ENCODE data around the gene AGBL4.

DNA sequence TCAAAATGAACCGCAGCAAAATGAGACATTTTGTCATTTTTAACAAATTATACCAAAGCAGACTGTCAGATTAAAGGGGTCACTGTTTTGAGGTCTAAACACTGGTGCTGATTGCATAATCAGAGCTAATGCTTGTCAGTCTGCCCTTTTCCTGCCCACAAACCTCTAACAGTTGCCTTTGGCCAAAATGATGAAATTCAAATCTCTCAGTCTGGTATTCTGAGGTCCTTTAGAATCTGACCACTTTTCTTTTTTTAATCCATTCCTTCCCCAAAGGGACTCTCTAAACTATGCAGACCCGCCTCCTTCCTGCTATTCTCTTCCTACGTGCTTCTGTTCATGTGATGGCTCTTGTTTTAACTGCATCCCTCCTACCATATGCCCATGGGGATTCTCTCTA is 1406.5 kb downstream of the AGBL4 start:
- TF ChIP-seq POLR2A (IDR thresholded peaks at IDR 0.05) (no peak), EP300 (IDR thresholded peaks at IDR 0.05) (peak in 1 of 2 donors; percentile 30)
- TF ChIP-seq, protein P1, sequence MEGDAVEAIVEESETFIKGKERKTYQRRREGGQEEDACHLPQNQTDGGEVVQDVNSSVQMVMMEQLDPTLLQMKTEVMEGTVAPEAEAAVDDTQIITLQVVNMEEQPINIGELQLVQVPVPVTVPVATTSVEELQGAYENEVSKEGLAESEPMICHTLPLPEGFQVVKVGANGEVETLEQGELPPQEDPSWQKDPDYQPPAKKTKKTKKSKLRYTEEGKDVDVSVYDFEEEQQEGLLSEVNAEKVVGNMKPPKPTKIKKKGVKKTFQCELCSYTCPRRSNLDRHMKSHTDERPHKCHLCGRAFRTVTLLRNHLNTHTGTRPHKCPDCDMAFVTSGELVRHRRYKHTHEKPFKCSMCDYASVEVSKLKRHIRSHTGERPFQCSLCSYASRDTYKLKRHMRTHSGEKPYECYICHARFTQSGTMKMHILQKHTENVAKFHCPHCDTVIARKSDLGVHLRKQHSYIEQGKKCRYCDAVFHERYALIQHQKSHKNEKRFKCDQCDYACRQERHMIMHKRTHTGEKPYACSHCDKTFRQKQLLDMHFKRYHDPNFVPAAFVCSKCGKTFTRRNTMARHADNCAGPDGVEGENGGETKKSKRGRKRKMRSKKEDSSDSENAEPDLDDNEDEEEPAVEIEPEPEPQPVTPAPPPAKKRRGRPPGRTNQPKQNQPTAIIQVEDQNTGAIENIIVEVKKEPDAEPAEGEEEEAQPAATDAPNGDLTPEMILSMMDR (IDR thresholded peaks at IDR 0.05): no peak
